HTERT RPE-1 (cell line): ENCODE data around the gene PKDCC.
"Not testable (repeated sequence)": the region's sequence is repeated elsewhere in the genome, so short reads cannot be mapped to it uniquely, and the experiment has no call there.

Experiments used
- in situ Hi-C: fragments of 300-500 bp; cut with MboI; formaldehyde crosslinking; loops from 4 replicates; pipeline ENCODE4 v1.14.3; 2020; ENCODE audit warnings: low sequenced_read_pairs

The PKDCC gene

DNA sequence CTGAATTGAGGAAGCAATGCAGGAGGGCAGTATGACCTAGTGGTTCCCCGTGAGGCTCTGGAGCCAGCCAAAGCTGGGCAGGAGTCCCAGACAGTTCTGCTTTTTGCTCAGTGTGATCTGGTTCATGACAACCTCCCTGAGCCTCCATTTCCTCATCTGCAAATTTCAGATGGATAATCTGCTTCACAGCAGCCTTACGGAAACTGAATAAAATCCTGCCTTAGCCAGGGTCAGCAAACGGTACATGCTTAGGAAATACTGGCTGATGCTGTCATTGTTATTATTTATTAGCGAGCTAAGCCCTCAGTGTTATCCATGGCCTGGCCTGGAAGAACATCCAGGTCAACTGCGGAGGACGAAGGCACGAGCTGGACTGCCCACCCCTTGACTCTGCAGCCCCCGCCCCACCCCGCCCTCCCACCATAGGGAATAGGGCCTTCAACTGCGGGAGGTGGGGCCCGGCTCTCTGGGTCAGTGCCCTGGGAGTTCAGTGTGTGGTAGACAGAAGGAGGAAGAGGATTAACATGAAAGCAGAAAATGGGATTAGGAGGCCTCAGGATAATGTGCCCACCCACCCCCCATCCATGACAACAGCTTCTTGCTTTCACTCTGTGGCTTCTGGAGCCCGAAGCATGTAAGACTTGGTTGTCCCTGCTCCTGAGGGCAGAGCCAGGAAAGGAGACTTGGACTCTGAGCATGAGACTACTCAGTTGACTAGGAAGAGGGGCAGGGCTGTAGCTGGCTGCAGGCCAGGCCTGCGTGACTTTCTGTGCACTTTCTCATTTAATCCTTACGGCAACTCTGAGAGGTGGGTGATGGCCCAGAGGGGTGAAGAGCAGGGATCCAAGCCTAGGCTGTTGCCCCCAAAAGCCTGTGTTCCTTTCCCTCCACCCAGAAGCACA is 13.1 kb downstream of the PKDCC start:
- in situ Hi-C loops = no loop called here

DNA sequence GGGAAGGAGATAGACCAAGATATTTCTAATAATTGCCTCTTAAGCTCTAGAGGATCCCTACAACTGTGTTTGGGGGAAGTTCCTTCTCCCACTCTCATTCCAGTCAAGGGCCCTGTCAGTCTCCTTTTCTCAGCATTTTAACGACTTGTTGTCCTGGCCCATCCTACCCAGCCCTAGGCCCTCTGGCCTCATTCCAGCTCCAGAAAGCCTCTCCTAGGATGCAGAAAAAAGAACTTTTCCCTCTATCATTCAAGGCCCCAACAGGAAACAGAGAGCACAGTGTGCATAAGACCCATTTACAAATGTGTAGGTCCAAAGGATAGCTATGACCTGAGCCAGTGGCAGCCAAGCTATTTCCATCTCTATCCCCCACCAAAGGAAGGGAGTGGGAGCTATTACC is 14.0 kb downstream of the PKDCC start:
- in situ Hi-C loops = no loop called here

DNA sequence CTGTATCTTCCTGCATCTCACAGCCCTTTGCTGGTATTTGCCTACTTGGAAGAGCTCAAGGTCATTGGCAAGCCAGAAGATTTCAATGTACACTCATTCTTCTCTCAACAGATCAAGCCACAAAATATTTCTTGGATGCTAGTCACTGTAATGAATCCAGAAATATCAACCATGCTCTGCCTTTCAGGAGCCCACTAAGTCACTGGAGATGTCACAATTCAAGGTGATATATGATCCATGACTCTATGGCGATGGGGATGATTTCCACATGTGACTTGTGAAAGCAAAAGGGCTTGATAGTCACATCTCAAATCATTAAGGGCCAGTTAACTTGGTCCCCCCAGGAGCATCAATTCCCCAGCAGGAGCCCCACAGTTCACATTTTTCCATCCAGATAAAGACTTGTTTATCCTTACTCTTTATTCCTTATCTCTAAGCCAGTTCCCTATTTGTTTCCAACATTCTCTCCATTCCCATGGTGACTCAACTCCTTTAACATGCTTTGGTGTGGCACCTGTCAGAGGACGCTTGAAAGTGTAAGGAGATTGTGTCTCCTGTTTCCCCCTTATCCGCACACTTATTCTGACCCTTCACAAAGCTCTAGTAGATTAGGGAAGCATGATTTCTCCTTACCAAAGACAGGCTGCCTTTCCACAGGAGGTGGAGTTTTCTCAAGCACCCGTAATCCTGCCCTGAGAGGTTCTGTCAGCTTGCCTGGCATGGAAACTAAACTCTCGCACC is 15.8 kb downstream of the PKDCC start:
- in situ Hi-C loops = no loop called here

DNA sequence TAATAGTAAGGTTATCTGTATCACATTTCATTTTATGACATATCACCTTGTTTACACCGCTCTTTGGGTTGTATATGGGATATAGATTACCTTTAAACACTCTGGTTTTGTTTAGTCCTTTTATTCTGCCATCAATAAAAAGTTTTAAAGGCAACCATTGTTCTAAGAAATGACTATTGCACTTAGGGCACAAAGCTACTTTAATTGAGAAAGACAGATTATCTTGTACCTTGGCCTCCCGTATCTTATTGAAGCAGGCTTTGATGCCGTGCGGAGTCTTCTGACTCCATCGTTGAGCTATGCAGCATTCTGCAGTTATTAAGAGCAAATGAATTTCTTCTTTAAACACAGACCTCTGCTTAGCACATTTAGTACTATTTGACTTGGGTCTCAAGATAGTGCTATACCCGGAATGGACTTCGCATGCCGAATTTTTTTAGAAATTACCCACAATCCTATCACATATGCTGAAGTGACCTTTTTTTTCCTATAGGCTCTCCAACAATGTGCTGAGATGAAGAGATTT is 16.7 kb downstream of the PKDCC start:
- in situ Hi-C loops = no loop called here

DNA sequence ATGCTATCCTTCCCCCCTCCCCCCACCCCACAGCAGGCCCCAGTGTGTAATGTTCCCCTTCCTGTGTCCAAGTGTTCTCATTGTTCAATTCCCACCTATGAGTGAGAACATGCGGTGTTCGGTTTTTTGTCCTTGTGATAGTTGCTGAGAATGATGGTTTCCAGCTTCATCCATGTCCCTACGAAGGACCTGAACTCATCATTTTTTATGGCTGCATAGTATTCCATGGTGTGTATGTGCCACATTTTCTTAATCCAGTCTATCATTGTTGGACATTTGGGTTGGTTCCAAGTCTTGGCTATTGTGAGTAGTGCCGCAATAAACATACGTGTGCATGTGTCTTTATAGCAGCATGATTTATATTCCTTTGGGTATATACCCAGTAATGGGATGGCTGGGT is 17.9 kb downstream of the PKDCC start:
- in situ Hi-C loops = not testable (repeated sequence)

DNA sequence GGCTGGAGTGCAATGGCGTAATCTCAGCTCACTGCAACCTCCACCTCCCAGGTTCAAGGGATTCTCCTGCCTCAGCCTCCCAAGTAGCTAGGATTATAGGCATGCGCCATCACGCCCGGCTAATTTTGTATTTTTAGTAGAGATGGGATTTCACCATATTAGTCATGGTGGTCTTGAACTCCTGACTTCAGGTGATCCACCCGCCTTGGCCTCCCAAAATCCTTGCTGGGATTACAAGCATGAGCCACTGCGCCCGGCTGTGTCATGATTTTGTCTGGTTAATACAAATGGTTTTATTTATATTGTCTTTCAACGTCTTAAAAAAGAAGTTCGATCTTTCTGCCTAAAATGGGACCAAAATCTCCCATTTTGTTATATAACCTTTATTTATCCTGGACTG is 19.2 kb downstream of the PKDCC start:
- in situ Hi-C loops = not testable (repeated sequence)

DNA sequence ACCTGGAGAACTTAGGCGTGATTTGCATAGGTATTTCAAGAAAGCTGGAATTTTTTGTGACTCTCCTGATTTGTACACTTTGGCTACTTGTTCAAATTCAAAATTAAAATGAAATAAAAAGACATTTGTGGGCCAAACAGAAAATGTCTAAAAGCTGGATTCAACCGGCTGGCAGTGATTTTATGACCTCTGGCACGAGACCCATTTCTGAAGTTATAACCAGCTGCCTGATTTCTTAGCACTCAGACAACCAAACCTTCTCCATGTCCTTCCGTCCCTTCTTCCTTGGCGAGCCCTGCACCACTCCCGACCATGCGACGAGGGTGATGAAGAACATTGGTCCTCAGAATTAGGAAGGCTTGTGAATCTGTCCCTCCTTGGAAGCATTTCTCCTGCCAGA is 19.7 kb downstream of the PKDCC start:
- in situ Hi-C loops = no loop called here

DNA sequence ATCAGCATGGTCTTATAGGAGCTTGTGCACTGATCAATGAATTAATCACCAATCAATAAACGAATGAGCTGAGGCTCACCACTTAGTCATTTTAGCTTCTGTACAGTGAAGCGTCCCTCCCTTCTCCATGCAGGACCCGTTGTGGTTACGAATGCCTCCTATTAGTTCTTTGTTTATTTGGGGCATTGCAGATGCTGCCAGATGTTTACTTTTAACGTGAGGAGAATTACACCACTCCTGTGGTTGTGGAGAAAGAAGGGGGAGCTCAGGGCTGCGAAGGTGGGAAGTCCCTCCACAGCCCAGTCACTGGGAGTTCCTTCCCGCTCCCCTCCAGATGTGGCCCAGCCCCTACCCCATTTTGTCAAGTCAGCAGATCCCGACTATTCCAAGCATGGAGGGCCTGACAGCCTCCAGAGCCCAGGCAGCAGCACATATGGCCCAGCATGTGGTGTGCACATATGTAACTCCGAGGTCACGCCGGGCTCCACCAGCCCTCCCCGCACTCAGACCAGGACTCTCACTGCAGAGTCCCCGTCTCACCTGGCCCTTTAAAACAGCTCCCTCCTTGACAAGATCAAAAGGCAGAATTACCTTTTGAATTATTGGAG is 20.9 kb downstream of the PKDCC start:
- in situ Hi-C loops = no loop called here

DNA sequence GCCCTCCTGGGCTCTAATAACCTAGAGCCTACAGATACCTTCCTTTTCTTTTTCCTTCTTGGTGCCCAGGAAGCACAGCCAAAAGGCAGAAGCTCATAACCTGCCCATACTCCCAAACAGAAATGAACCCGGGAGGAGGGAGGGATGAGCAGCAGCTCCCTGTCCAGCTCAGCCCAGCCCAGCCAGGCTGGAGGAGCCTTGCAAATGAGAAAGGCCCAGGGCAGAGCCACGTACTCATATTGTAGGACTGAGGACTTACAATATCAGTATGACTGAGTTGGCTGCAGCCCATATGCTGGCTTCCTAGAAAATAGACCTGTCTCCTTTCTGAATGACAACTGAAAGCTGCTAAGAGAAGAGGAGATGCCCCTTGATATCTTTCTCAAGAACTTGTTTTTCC is 21.7 kb downstream of the PKDCC start:
- in situ Hi-C loops = no loop called here

DNA sequence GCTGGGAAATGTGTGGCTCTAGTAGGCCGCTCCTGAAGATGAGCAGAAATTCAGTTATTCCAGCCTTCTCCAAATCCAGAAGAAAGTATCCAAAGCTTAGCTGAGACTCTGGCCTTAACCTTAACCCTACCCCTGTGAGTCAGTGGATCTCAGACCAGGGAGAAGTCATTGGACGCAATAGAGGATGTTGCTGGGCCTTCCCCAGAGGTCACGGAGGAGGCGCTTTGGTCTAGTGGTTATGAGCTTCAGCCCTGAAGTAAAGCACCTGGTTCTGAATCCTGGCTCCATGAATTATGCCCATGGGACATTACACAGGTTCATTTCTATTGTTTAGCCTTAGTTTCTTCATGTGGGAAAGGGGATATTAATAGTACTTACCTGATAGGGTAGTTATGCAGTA is 24.0 kb downstream of the PKDCC start:
- in situ Hi-C loops = no loop called here

DNA sequence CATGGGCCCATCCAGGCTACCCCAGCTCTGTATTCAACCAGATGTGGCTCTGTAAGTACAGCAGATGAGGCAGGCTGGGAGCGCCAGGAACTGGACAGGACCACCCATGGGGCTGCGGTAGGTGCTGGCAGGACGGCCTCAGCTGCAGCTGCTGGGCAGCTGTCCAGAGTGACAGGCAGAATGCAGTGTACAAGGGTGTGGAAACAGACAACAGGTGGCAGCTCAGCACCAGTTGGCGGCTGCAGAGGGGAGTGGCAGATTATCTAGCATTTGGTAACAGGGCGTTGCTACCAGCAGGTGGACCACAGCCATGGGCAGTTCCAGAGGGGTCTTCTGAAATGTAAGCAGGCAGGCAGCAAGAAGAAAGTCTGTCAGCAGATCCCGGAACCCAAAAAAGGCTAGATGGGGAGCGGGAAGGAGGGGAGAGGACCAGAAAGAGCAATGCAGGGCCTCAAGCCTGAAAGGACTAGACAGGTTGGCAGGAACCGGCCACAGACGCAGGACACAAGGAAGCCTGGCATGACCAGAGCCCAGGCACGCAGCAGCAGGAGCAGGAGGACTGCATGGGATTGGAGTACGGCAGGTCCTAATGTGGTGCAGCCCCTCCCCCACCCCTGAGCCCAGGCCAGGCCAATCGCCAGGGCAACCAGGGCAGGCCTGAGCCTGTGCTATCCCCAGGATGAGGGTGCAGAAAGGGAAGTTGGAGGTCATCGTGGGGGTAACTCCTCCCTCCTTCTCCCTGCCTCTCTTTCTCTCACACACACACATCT is 24.7 kb downstream of the PKDCC start:
- in situ Hi-C loops = no loop called here

DNA sequence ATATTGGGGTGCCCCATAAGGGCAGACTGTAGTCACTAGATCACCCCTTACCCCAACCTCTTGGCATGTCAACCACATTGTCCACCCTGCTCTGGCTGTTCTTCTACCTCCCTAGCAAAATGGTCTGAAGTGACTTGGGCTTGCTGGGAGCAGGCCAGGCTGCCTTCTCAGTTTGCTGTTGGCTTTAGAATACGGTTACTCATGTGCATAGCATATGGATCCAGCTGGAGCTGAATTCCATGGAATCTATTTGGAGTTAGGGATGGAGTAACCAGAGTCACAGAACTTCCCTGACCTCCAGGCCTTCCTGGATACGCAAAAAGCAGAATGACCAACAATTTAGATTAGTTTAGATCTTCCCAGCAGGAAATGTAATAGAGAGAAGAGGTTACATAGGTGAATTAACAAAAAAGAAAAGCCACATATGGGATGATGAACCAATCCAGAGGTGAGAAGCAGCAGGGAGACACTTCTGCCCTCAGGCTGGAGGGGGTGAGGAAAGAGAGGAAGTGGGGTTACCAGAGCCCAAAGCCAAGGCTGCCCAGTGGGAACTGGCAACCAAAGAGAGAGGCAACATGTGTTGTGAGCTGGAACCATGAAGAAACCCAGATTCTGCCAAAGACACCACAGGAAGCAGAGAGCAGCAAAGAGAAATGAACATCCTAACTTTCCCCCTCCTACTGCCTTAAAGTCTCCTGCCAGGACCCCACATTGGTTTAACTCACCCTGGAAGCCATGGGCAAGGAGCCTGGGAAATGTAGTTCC is 26.1 kb downstream of the PKDCC start:
- in situ Hi-C loops = no loop called here

DNA sequence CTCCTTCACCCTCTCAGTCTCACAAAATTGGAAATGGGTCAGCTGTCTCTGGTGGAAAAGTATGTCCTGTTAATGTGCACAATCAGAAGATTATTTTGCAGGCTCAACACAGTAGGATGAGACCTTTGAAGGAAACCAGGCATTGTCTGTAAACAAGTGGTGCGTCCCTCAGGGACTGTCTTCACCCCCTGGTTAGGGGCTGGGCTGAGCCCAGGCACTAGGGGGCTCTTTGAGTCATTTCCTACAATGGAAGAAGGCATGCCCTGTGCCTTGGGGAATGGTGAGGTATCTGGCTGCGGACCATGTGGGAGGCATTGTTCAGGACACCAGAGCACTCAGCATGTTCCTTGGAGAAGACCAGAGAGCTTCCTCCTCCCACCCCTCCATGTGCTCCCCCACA is 26.8 kb downstream of the PKDCC start:
- in situ Hi-C loops = loop anchor here (25.0 kb wide), 1 partner anchor 212 kb away; no protein-coding TSS in a partner anchor

DNA sequence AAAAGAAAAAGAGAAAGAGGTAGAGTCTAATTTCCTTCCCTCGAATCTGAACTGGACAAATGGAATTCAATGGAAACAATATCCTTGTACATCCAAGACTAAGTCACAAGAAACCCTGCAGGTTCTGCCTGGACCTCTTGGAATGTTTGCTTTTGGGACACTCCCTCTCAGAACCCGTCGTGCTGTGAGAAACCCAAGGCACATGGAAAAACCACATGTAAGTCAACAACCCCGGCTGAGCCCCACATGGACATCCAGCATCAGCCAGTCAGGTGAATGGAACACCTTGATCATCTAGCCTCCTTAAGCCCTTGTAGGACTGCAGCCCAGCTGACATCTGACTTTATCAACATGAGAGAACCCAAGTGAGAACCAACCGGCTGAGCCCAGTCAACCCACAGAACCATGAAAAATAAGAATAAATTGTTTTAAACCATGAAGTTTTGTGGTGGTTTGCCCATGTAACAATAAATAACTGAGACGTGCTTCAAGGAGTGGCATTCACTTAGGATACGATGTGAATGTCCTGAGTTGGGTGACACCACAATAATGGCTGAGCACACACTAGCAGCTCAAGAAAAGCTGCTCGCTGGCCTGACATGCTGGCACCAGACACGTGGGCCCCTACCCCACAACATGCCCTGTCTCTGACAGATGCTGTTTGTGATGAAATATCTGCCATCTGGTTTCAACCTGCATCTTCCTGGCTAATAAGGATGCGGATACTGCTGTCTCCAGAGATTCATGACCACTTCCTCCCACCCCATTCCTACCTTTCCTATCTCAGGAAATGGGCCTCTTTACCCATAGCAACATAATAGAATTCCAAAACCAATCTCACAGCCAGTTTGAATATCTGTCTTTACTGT is 28.8 kb downstream of the PKDCC start:
- in situ Hi-C loops = loop anchor here (25.0 kb wide), 1 partner anchor 214 kb away; no protein-coding TSS in a partner anchor

DNA sequence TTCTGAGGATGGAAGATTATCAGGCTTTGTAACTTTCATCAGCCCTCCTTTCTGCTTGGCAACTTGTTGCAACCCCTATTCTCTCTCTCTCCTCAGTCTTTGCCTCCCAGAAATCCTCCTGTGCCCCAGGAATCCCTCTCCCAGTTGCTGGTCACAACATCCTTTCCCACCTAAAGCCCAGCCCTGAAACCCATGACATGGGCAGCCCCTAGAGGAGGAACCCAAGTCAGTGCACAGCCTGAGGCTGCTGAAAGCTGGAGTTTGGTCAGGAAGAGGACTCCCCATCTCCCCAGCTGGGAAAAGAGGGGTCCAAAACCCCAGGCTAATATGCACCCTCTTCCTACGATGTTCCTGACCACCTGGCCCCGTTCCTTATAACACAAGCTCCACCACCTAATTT is 29.5 kb downstream of the PKDCC start:
- in situ Hi-C loops = loop anchor here (25.0 kb wide), 1 partner anchor 215 kb away; no protein-coding TSS in a partner anchor

DNA sequence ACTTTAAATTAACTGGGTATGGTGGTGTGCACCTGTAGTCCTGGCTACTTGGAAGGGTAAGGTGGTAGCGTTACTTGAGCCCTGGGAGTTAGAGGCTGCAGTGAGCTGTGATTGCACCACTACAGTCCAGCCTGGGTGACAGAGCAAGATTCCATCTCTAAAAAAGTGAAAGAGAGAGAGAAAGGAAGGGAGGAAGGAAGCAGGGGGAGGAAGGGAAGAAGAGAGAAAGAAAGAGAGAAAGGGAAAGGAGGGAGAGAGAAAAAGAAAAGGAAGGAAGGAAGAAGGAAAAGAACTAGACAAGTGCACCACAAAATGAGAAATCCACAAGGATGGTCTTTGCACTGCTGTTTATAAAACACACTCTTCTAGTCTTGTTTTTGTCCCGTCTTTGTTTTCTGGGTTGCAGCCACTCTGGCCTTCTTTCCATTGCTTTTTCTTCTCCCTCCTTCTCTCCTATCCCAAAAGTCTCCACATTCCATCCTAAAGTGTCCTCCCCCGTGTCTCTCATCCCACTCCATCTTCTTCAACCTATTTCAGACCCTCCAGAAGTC is 32.0 kb downstream of the PKDCC start:
- in situ Hi-C loops = loop anchor here (25.0 kb wide), 1 partner anchor 218 kb away; no protein-coding TSS in a partner anchor

DNA sequence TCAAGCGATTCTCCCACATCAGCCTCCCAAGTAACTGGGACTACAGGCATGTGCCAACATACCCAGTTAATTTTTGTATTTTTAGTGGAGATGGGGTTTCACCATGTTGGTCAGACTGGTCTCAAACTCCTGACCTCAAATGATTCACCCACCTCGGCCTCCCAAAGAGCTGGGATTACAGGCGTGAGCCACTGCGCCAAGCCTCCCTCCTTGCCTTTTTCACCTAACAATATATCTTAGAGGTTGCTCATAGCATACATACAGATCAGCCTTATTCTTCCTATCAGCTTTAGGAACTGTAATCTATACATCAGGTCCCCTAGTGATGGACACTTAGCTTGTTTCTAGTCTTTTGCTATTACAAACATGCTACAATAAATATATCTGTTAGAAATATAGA is 33.3 kb downstream of the PKDCC start:
- in situ Hi-C loops = loop anchor here (25.0 kb wide), 1 partner anchor 219 kb away; no protein-coding TSS in a partner anchor

DNA sequence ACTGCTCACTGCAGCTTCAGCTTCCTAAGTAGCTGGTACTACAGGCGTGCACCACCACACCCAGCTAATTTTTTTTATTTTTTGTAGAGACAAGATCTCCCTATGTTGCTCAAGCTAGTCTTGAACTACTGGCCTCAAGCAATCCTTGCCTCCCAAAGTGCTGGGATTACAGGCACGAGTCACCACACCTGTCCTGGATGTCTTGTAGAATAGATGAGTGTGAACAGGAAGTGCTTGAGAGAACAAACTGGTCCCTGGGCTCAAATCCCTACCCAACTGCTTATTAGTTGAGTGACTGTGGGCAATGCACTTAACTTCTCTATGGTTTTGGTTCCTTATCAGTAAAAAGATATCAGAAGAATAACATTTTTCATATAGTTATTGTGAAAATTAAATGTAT is 34.2 kb downstream of the PKDCC start:
- in situ Hi-C loops = loop anchor here (25.0 kb wide), 1 partner anchor 220 kb away; no protein-coding TSS in a partner anchor
